ENCODE measurements around the gene CD28.

CD28 gene

GRCh38 chr2:203706403-203706802, at the start of gene CD28:
Gene CD28 (plus strand): TSS chr2:203706639. CDS start chr2:203706697, 58 bp downstream.
- peak; percentile 96 for DNase-seq (ENCODE audit: low read depth)
- peak within 1 kb of the TSS; percentile 28 for H3K4me3 ChIP-seq (ENCODE audit: low read depth, low read length)
- no peak for TF ChIP-seq CTCF (IDR thresholded peaks at IDR 0.05; ENCODE audit: insufficient read depth, low read depth, low read length, missing control alignments)

- no peak for TF ChIP-seq CTCF (IDR thresholded peaks at IDR 0.05; ENCODE audit: insufficient read depth, low read depth, low read length, missing control alignments)
- no peak overlapping the region for H3K4me3 ChIP-seq (ENCODE audit: low read depth, low read length)
- DNase-seq (ENCODE audit: low read depth): peak; percentile 69
Measured at GRCh38 chr2:203659331-203660049, 46.9 kb upstream of the CD28 start.

- no peak overlapping the region for H3K4me3 ChIP-seq (ENCODE audit: low read depth, low read length)
- DNase-seq (ENCODE audit: low read depth): no peak
- TF ChIP-seq CTCF (IDR thresholded peaks at IDR 0.05; ENCODE audit: insufficient read depth, low read depth, low read length, missing control alignments): no peak
Measured at GRCh38 chr2:203660465-203660864, 46.0 kb upstream of the CD28 start.

GRCh38 chr2:203661279-203661908, 45.0 kb upstream of the CD28 start:
- no peak overlapping the region for H3K4me3 ChIP-seq (ENCODE audit: low read depth, low read length)
- TF ChIP-seq CTCF (IDR thresholded peaks at IDR 0.05; ENCODE audit: insufficient read depth, low read depth, low read length, missing control alignments): no peak
- no peak for DNase-seq (ENCODE audit: low read depth)

GRCh38 chr2:203662487-203662886, 44.0 kb upstream of the CD28 start:
- no peak for DNase-seq (ENCODE audit: low read depth)
- no peak for TF ChIP-seq CTCF (IDR thresholded peaks at IDR 0.05; ENCODE audit: insufficient read depth, low read depth, low read length, missing control alignments)
- no peak overlapping the region for H3K4me3 ChIP-seq (ENCODE audit: low read depth, low read length)

GRCh38 chr2:203662951-203663350, 43.5 kb upstream of the CD28 start:
- DNase-seq (ENCODE audit: low read depth): no peak
- no peak for TF ChIP-seq CTCF (IDR thresholded peaks at IDR 0.05; ENCODE audit: insufficient read depth, low read depth, low read length, missing control alignments)

More at GRCh38 chr2:203662951-203663350, 43.5 kb upstream of the CD28 start:
- no peak overlapping the region for H3K4me3 ChIP-seq (ENCODE audit: low read depth, low read length)
